Activated CD4-positive, alpha-beta memory T cell treated with anti-CD3 and anti-CD28 coated beads, Interleukin-2, amount 10 ng/mL, durations not matched to agents 7 days and 5 days (primary cell): ENCODE data around the gene MSH5. TPM values are rescaled to one million over a fixed set of nuclear protein-coding genes. Genes with fewer than 3 reads are reported as not detected.
"Not testable (repeated sequence)": the region's sequence is repeated elsewhere in the genome, so short reads cannot be mapped to it uniquely, and the experiment has no call there.

ENCODE experiments used
- CTCF ChIA-PET: fragments of 350-600 bp; sonication (Branson Sonifier 250); formaldehyde crosslinking; loops from one replicate; lab custom pipeline; 2021; ENCODE audit warnings: antibody characterized with exemption, inconsistent platforms; lab: Charles Lee
- POLR2A ChIA-PET: fragments of 350-600 bp; sonication (Branson Sonifier 250); formaldehyde crosslinking; loops from one replicate; lab custom pipeline; 2021; ENCODE audit warnings: antibody characterized with exemption; lab: Charles Lee
- DNase-seq: peaks from one replicate; pipeline ENCODE4 v3.0.0-alpha.2; 2020
- H3K27ac Mint-ChIP-seq: one replicate; pipeline ENCODE4 v1.8.0; 2021; ENCODE audit warnings: mild to moderate bottlenecking, mixed read lengths
- H3K27me3 Mint-ChIP-seq: one replicate; pipeline ENCODE4 v1.8.0; 2021; ENCODE audit warnings: mixed read lengths
- H3K36me3 Mint-ChIP-seq: one replicate; pipeline ENCODE4 v1.8.0; 2021; ENCODE audit warnings: low read depth, mixed read lengths
- H3K4me1 Mint-ChIP-seq: one replicate; pipeline ENCODE4 v1.8.0; 2021; ENCODE audit warnings: mixed read lengths
- H3K4me3 Mint-ChIP-seq: one replicate; pipeline ENCODE4 v1.8.0; 2021; ENCODE audit warnings: mild to moderate bottlenecking, mixed read lengths
- H3K9me3 Mint-ChIP-seq: one replicate; pipeline ENCODE4 v1.8.0; 2021; ENCODE audit warnings: mixed read lengths
- total RNA-seq, 2 experiments: library from RNA; stranded (reverse); gene quantifications; one replicate each; pipeline ENCODE4 v1.2.3, GENCODE V29; 2021

Gene MSH5
- total RNA-seq, 2 experiments from 2014 or later: 60.1 to 63.2 TPM

GRCh38 chr6:31785475-31785874 lies 45.7 kb downstream of the MSH5 start:
- H3K36me3 Mint-ChIP-seq: peaks cover 36% of the 10 kb centered on the region
- no peaks in the 10 kb centered on the region for H3K27me3 Mint-ChIP-seq
- ChIA-PET CTCF (interaction anchor here (0.8 to 1.0 kb wide), 2 partner anchors 13 to 16 kb away, joined by 3 read pairs; no protein-coding TSS in a partner anchor), POLR2A (interaction anchor here (0.7 to 2.9 kb wide), 5 partner anchors 8 to 22 kb away, joined by 3 to 12 read pairs (median 4); partner anchors contain the start of genes LSM2 and VWA7)
- DNase-seq: no peak
- H3K4me3 Mint-ChIP-seq: no peak overlapping the region
- peaks cover 8% of the 10 kb centered on the region for H3K4me1 Mint-ChIP-seq
- H3K9me3 Mint-ChIP-seq: no peaks in the 10 kb centered on the region
- H3K27ac Mint-ChIP-seq: no peak overlapping the region

- Mint-ChIP-seq H3K27me3 (no peaks in the 10 kb centered on the region), H3K4me1 (peaks cover 46% of the 10 kb centered on the region), H3K27ac (peak overlapping the region; percentile 46), H3K9me3 (no peaks in the 10 kb centered on the region), H3K36me3 (peaks cover 40% of the 10 kb centered on the region), H3K4me3 (no peak overlapping the region)
- ChIA-PET CTCF (interaction anchor here (0.7 to 4.4 kb wide), 13 partner anchors 8 to 89 kb away, joined by 3 to 23 read pairs (median 6); partner anchors contain the start of genes ABHD16A, CLIC1, DDAH2 and LSM2), POLR2A (interaction anchor here (0.9 to 2.2 kb wide), 4 partner anchors 9 to 55 kb away, joined by 3 to 8 read pairs (median 5); partner anchors contain the start of genes CLIC1 and LSM2)
- DNase-seq: peak; percentile 37
Measured at GRCh38 chr6:31791324-31792089, 51.7 kb downstream of the MSH5 start.

GRCh38 chr6:31792090-31792374 lies 52.2 kb downstream of the MSH5 start:
- H3K36me3 Mint-ChIP-seq: peaks cover 42% of the 10 kb centered on the region

GRCh38 chr6:31792761-31793171 lies 53.0 kb downstream of the MSH5 start:
- POLR2A ChIA-PET: interaction anchor here (2.2 kb wide), 1 partner anchor 14 kb away, joined by 8 read pairs; the partner anchor contains the start of gene LSM2
- Mint-ChIP-seq H3K4me3 (no peak overlapping the region), H3K4me1 (peaks cover 58% of the 10 kb centered on the region), H3K27me3 (no peaks in the 10 kb centered on the region), H3K36me3 (peaks cover 45% of the 10 kb centered on the region), H3K27ac (peak overlapping the region; percentile 68), H3K9me3 (no peaks in the 10 kb centered on the region)
- no peak for DNase-seq
- CTCF ChIA-PET: interaction anchor here (4.4 kb wide), 1 partner anchor 23 kb away, joined by 17 read pairs; no protein-coding TSS in a partner anchor

More at GRCh38 chr6:31792090-31792374, 52.2 kb downstream of the MSH5 start:
- ChIA-PET POLR2A (interaction anchor here (1.2 to 2.2 kb wide), 2 partner anchors 9 to 14 kb away, joined by 3 to 8 read pairs; partner anchors contain the start of gene LSM2), CTCF (interaction anchor here (0.7 to 4.4 kb wide), 6 partner anchors 7 to 62 kb away, joined by 3 to 23 read pairs (median 10); partner anchors contain the start of genes DDAH2, LSM2 and MSH5)
- Mint-ChIP-seq H3K27ac (peak overlapping the region; percentile 68), H3K4me1 (peaks cover 51% of the 10 kb centered on the region), H3K9me3 (no peaks in the 10 kb centered on the region), H3K4me3 (no peak overlapping the region), H3K27me3 (no peaks in the 10 kb centered on the region)
- DNase-seq: no peak

GRCh38 chr6:31793927-31794245 lies 54.1 kb downstream of the MSH5 start:
- Mint-ChIP-seq H3K4me1 (peaks cover 66% of the 10 kb centered on the region), H3K36me3 (peaks cover 50% of the 10 kb centered on the region), H3K27ac (peak overlapping the region; percentile 73), H3K4me3 (peak overlapping the region; percentile 89)
- not testable (repeated sequence) for H3K27me3 Mint-ChIP-seq, DNase-seq, H3K9me3 Mint-ChIP-seq
- POLR2A ChIA-PET: interaction anchor here (1.5 to 7.4 kb wide), 3 partner anchors 12 to 55 kb away, joined by 10 to 104 read pairs (median 35); partner anchors contain the start of genes CLIC1, HSPA1A, HSPA1L and LSM2
- CTCF ChIA-PET: interaction anchor here (0.7 kb wide), 2 partner anchors 12 to 58 kb away, joined by 3 read pairs; no protein-coding TSS in a partner anchor

- peaks cover 64% of the 10 kb centered on the region for H3K4me1 Mint-ChIP-seq
- peak overlapping the region; percentile 73 for H3K27ac Mint-ChIP-seq
- ChIA-PET POLR2A (interaction anchor here (0.7 to 7.4 kb wide), 15 partner anchors 9 to 142 kb away, joined by 3 to 104 read pairs (median 9); partner anchors contain the start of genes BAG6, CLIC1, DDAH2 and GPANK1), CTCF (interaction anchor here (2.0 to 4.1 kb wide), 4 partner anchors 7 to 55 kb away, joined by 7 to 25 read pairs (median 14); partner anchors contain the start of genes HSPA1A, HSPA1L and MSH5)
- peak overlapping the region; percentile 89 for H3K4me3 Mint-ChIP-seq
- no peaks in the 10 kb centered on the region for H3K27me3 Mint-ChIP-seq
- peaks cover 45% of the 10 kb centered on the region for H3K36me3 Mint-ChIP-seq
- H3K9me3 Mint-ChIP-seq: no peaks in the 10 kb centered on the region
- DNase-seq: no peak
Measured at GRCh38 chr6:31794294-31794865, 54.6 kb downstream of the MSH5 start.

GRCh38 chr6:31794866-31795615 lies 55.2 kb downstream of the MSH5 start:
- ChIA-PET POLR2A (interaction anchor here (0.6 to 7.4 kb wide), 26 partner anchors 10 to 219 kb away, joined by 3 to 104 read pairs (median 6); partner anchors contain the start of genes BAG6, CLIC1, DDAH2 and DXO), CTCF (interaction anchor here (0.9 to 4.1 kb wide), 10 partner anchors 8 to 128 kb away, joined by 3 to 25 read pairs (median 8); partner anchors contain the start of genes HSPA1A, HSPA1L, LSM2 and MSH5)
- Mint-ChIP-seq H3K9me3 (no peaks in the 10 kb centered on the region), H3K36me3 (peaks cover 41% of the 10 kb centered on the region), H3K4me3 (peak overlapping the region; percentile 89), H3K4me1 (peaks cover 61% of the 10 kb centered on the region), H3K27ac (peak overlapping the region; percentile 97), H3K27me3 (no peaks in the 10 kb centered on the region)
- no peak for DNase-seq

- peak within 1 kb of the TSS; percentile 89 for H3K4me3 Mint-ChIP-seq
- peaks cover 58% of the 10 kb centered on the region for H3K4me1 Mint-ChIP-seq
- no peaks in the 10 kb centered on the region for H3K9me3 Mint-ChIP-seq
- no peaks in the 10 kb centered on the region for H3K27me3 Mint-ChIP-seq
- CTCF ChIA-PET: interaction anchor here (0.9 to 4.1 kb wide), 11 partner anchors 9 to 129 kb away, joined by 3 to 25 read pairs (median 7); partner anchors contain the start of genes HSPA1A, HSPA1L, LSM2 and MSH5
- H3K36me3 Mint-ChIP-seq: peaks cover 38% of the 10 kb centered on the region
- peak within 1 kb of the TSS; percentile 97 for H3K27ac Mint-ChIP-seq
- peak; percentile 86 for DNase-seq
- POLR2A ChIA-PET: interaction anchor here (0.6 to 7.4 kb wide), 23 partner anchors 8 to 254 kb away, joined by 3 to 104 read pairs (median 5); partner anchors contain the start of genes BAG6, CLIC1, DDAH2 and DDX39B
Measured at GRCh38 chr6:31795616-31796298, 56.0 kb downstream of the MSH5 start, which contains the start of gene VARS1. Gene VARS1, minus strand, starts transcription at chr6:31795752. Its CDS starts 535 bp downstream, at chr6:31795217.

GRCh38 chr6:31796993-31797385 lies 57.2 kb downstream of the MSH5 start:
- CTCF ChIA-PET: interaction anchor here (1.4 to 4.1 kb wide), 8 partner anchors 9 to 58 kb away, joined by 3 to 25 read pairs (median 10); partner anchors contain the start of genes LSM2 and MSH5
- Mint-ChIP-seq H3K4me1 (peaks cover 53% of the 10 kb centered on the region), H3K27ac (peak overlapping the region; percentile 90)

GRCh38 chr6:31797588-31797987 lies 57.8 kb downstream of the MSH5 start:
- Mint-ChIP-seq H3K9me3 (no peaks in the 10 kb centered on the region), H3K36me3 (peaks cover 34% of the 10 kb centered on the region), H3K4me3 (peak overlapping the region; percentile 44), H3K27me3 (no peaks in the 10 kb centered on the region), H3K4me1 (peaks cover 48% of the 10 kb centered on the region), H3K27ac (peak overlapping the region; percentile 90)
- peak; percentile 69 for DNase-seq
- ChIA-PET CTCF (interaction anchor here (0.8 to 4.1 kb wide), 6 partner anchors 8 to 58 kb away, joined by 3 to 25 read pairs (median 6); partner anchors contain the start of genes HSPA1A, HSPA1L and LSM2), POLR2A (interaction anchor here (0.6 to 7.4 kb wide), 8 partner anchors 9 to 216 kb away, joined by 3 to 104 read pairs (median 8); partner anchors contain the start of genes CLIC1, HSPA1A, HSPA1L and LSM2)

More at GRCh38 chr6:31796993-31797385, 57.2 kb downstream of the MSH5 start:
- Mint-ChIP-seq H3K9me3 (no peaks in the 10 kb centered on the region), H3K4me3 (no peak overlapping the region), H3K36me3 (peaks cover 37% of the 10 kb centered on the region), H3K27me3 (no peaks in the 10 kb centered on the region)
- no peak for DNase-seq
- POLR2A ChIA-PET: interaction anchor here (0.6 to 7.4 kb wide), 9 partner anchors 10 to 256 kb away, joined by 3 to 104 read pairs (median 7); partner anchors contain the start of genes CLIC1, DDX39B, HSPA1A and HSPA1L
